Dendritic cell treated with granulocyte-macrophage colony-stimulating factor and Interleukin-4, amounts not matched to agents 40 ng/mL and 50 ng/mL, for 4 days (primary cell): ENCODE results near the gene CNTNAP3.
"Not testable (repeated sequence)": the region's sequence is repeated elsewhere in the genome, so short reads cannot be mapped to it uniquely, and the experiment has no call there.

ENCODE experiments used
- H3K27ac Mint-ChIP-seq: one replicate; pipeline ENCODE4 v1.8.0; 2022; ENCODE audit warnings: mild to moderate bottlenecking, mixed read lengths
- H3K27me3 Mint-ChIP-seq: one replicate; pipeline ENCODE4 v1.8.0; 2022; ENCODE audit warnings: mild to moderate bottlenecking, mixed read lengths
- H3K36me3 Mint-ChIP-seq: one replicate; pipeline ENCODE4 v1.8.0; 2022; ENCODE audit warnings: low read depth, mixed read lengths
- H3K4me1 Mint-ChIP-seq: one replicate; pipeline ENCODE4 v1.8.0; 2022; ENCODE audit warnings: low read depth, mixed read lengths
- H3K4me3 Mint-ChIP-seq: one replicate; pipeline ENCODE4 v1.8.0; 2022; ENCODE audit warnings: mild to moderate bottlenecking, moderate library complexity, mixed read lengths
- H3K9me3 Mint-ChIP-seq: one replicate; pipeline ENCODE4 v1.8.0; 2022; ENCODE audit warnings: mixed read lengths
- intact Hi-C: fragments of 100-400 bp; cut with micrococcal nuclease; formaldehyde crosslinking; loops from one replicate; pipeline ENCODE4 v1.15.0; 2022

Gene CNTNAP3

DNA sequence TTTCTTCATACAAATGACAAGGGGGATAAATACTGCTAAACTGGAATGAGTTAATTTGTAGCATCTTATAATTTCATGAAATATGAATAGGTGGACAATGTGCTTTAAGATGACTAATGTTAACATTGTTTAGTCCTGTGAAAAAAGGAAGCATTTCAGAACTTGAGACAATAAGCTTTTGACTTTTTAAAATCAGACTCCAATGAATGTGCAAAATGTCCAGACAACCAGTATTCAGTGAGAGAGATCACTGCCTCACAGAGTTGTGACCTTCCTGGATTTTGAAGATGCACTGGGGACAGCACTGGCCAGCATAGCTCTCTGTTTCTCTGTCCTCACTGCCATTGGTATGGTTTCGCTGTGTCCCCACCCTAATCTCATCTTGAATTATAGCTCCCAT lies 249.7 kb downstream of the CNTNAP3 start:
- H3K36me3 Mint-ChIP-seq, intact Hi-C loops, H3K27ac Mint-ChIP-seq, H3K4me3 Mint-ChIP-seq, H3K4me1 Mint-ChIP-seq, H3K27me3 Mint-ChIP-seq: not testable (repeated sequence)
- peaks cover 18% of the 10 kb centered on the region for H3K9me3 Mint-ChIP-seq

DNA sequence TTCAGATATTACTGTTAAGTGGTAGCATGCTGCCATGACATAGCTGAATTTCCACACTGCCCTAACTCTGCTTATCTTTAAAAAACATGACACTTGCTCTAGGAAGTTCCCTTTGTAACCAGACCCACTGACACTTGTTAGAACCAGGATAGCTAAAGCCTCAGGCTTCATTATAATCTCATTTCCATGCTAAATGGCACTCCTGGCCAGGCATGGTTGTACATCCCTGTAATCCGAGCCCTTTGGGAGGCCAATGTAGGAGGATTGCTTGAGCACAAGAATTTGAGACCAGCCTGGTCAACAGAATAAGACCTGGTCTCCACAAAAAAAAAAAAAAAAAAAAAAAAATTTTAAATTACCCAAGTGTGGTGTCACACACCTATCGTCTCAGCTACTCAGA lies 254.1 kb downstream of the CNTNAP3 start:
- H3K4me1 Mint-ChIP-seq, H3K36me3 Mint-ChIP-seq, H3K27ac Mint-ChIP-seq, intact Hi-C loops, H3K27me3 Mint-ChIP-seq, H3K9me3 Mint-ChIP-seq, H3K4me3 Mint-ChIP-seq: not testable (repeated sequence)

DNA sequence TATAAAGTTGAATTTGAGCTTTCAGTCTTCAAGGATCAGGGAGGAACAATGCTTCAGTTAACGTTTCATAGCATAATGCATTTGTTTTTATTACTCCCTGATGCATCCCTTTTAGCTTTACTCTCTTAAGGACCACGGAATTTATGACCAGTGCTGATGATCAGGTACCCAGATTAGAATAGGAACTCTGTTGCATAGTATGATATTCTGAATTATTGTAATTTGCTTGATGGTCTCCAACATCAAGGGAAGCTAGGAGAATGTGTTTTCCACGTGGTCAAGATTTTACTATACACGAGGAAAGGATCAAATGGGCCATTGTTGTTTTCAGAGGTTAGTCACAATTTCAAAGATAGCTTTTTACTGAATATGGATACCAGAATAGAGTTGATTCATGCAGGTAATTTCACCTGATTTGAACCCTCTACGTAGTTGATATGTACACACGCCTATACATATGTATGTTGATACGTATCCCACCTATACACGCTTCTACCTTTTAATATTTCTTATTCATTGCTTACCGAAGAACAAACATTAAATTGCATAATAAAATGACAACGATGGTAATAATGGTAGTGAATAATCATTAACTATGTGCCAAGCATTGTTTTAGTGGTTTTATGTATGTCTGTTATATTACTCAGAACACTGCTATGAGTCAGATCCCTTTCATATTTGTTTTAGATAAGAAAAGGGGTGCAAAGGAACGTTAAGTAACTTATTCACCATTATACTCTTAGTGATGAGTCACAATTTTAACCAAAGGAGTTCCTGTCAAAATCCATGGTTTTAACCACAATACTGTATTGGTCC lies 257.6 kb downstream of the CNTNAP3 start:
- H3K27ac Mint-ChIP-seq, intact Hi-C loops, H3K9me3 Mint-ChIP-seq, H3K27me3 Mint-ChIP-seq, H3K4me3 Mint-ChIP-seq, H3K4me1 Mint-ChIP-seq, H3K36me3 Mint-ChIP-seq: not testable (repeated sequence)

DNA sequence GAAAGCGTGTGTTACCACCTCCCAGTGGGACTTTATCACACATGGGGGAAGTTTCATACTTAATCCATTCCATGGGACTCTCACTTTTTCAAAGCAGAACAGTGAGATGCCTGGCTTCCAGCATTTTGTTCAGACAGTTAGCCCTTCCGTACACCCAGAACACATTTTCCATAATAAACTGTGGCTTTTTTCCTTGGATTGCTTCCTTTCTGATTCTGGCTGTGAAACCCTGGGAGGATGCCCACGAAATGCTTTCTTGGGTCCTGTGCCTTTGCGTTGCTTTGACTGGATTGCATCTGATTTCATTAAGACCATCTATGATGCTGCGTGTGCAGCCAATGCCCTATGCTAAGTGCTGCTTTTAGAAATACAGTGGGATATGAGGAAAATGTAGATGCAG lies 259.1 kb downstream of the CNTNAP3 start:
- H3K27me3 Mint-ChIP-seq, intact Hi-C loops, H3K9me3 Mint-ChIP-seq, H3K4me1 Mint-ChIP-seq, H3K27ac Mint-ChIP-seq, H3K36me3 Mint-ChIP-seq, H3K4me3 Mint-ChIP-seq: not testable (repeated sequence)

DNA sequence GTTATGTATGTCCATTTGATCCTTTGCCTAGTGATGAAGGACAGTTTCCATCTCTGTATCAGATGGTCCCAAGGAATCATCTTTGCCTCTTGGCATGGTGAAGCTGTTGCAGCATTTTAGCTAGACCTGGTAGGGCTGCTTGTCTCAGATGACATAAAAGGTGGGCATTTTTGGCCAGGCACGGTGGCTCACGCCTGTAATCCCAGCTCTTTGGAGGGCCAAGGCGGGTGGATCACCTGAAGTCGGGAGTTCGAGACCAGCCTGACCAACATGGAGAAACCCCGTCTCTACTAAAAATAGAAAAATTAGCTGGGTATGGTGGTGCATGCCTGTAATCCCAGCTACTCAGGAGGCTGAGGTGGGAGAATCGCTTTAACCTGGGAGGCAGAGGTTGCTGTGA lies 259.8 kb downstream of the CNTNAP3 start:
- H3K4me3 Mint-ChIP-seq, H3K9me3 Mint-ChIP-seq, H3K36me3 Mint-ChIP-seq, intact Hi-C loops, H3K4me1 Mint-ChIP-seq, H3K27me3 Mint-ChIP-seq, H3K27ac Mint-ChIP-seq: not testable (repeated sequence)

DNA sequence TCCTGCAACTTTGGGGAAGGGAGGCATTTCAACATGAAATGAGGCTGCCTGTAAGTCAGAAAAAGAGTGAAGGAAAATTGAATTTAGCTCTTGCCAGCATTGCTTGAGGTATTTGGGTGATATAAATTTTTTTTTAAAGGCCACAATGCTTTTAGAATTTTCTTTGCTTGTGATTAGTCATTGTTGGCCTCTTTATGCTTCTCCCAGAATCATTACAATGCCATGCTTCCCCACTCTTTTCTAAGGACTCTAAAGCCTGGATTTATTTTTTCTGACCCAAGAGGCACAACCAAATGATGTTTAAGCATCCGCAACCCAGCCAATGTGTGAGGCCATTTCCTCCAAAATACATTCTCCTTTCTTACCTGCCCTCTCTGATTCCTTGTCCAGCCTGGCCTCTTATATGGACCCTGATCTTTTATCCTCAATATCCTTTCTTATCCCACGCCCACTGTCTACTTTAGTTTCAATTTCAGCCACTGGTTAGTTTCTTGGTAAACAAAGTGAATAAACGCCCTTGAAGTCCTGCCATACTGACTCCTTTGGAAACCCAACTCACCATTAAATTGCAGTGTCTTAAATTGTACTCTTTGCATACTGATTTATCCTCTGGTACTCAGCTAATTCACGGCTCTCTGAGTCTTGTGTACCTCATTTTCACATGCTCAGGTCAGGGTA lies 261.9 kb downstream of the CNTNAP3 start:
- H3K4me3 Mint-ChIP-seq, H3K27ac Mint-ChIP-seq, H3K27me3 Mint-ChIP-seq, H3K36me3 Mint-ChIP-seq, intact Hi-C loops, H3K4me1 Mint-ChIP-seq, H3K9me3 Mint-ChIP-seq: not testable (repeated sequence)
